Measurements from ENCODE around the gene SLAIN1. TPM values are rescaled to one million over a fixed set of nuclear protein-coding genes. Genes with fewer than 3 reads are reported as not detected.

The SLAIN1 gene
- total and polyA plus RNA-seq, 8 donors, result 4.8 to 13.7 (median 9.0) TPM

GRCh38 chr13:77730572-77730971 is 33.1 kb downstream of the SLAIN1 start:
- intact Hi-C loops (cut with DNase I), result no loop called here
- 99 to 100% methylated on average over 1 of the region's 1 CpG for WGBS, 2 donors
- H3K4me1 ChIP-seq, result peaks cover 0 to 7% (median 0%) of the 10 kb centered on the region in 3 donors
- DNase-seq (no peak), ATAC-seq (no peak), FAIRE-seq (no peak)
- no peak overlapping the region for H3K4me3 ChIP-seq
- no peak overlapping the region for H3K27ac ChIP-seq
- H3K9me3 ChIP-seq, result no peaks in the 10 kb centered on the region
- TF ChIP-seq CTCF (IDR thresholded peaks at IDR 0.05), result no peak
- H3K27me3 ChIP-seq, result no peaks in the 10 kb centered on the region
- H3K36me3 ChIP-seq, result peaks cover 0 to 5% (median 0%) of the 10 kb centered on the region in 3 donors

- intact Hi-C loops (cut with DNase I), result no loop called here
- H3K27me3 ChIP-seq, result no peaks in the 10 kb centered on the region
- H3K4me1 ChIP-seq, result peaks cover 0 to 7% (median 0%) of the 10 kb centered on the region in 3 donors
- peaks cover 0 to 5% (median 0%) of the 10 kb centered on the region in 3 donors for H3K36me3 ChIP-seq
- WGBS, 2 donors, result 32 to 39% methylated on average over 2 of the region's 2 CpGs
- TF ChIP-seq CTCF (IDR thresholded peaks at IDR 0.05), result no peak
- ATAC-seq (no peak), FAIRE-seq (no peak), DNase-seq (no peak)
- H3K27ac ChIP-seq, result no peak overlapping the region
- no peak overlapping the region for H3K4me3 ChIP-seq
- no peaks in the 10 kb centered on the region for H3K9me3 ChIP-seq
Measured at GRCh38 chr13:77732287-77732686, 34.8 kb downstream of the SLAIN1 start.

- peaks cover 0 to 7% (median 0%) of the 10 kb centered on the region in 3 donors for H3K4me1 ChIP-seq
- ATAC-seq, result no peak
- H3K36me3 ChIP-seq, result no peaks in the 10 kb centered on the region
- H3K27ac ChIP-seq, result no peak overlapping the region
- intact Hi-C loops (cut with DNase I), result no loop called here
- H3K9me3 ChIP-seq, result no peaks in the 10 kb centered on the region
- DNase-seq, result no peak
- no peak for TF ChIP-seq CTCF (IDR thresholded peaks at IDR 0.05)
- 47 to 51% methylated on average over 1 of the region's 1 CpG for WGBS, 2 donors
- no peaks in the 10 kb centered on the region for H3K27me3 ChIP-seq
- no peak for FAIRE-seq
- H3K4me3 ChIP-seq, result no peak overlapping the region
Measured at GRCh38 chr13:77733674-77734073, 36.2 kb downstream of the SLAIN1 start.

GRCh38 chr13:77737583-77738200 is 40.2 kb downstream of the SLAIN1 start:
- no peak for FAIRE-seq
- no peak overlapping the region for H3K4me3 ChIP-seq
- intact Hi-C loops (cut with DNase I), result no loop called here
- no peaks in the 10 kb centered on the region for H3K36me3 ChIP-seq
- H3K4me1 ChIP-seq, result no peaks in the 10 kb centered on the region
- ATAC-seq, result no peak
- no peak for DNase-seq
- no peak overlapping the region for H3K27ac ChIP-seq
- TF ChIP-seq CTCF (IDR thresholded peaks at IDR 0.05), result no peak
- H3K27me3 ChIP-seq, result no peaks in the 10 kb centered on the region
- no peaks in the 10 kb centered on the region for H3K9me3 ChIP-seq
- 37 to 47% methylated on average over 2 of the region's 2 CpGs for WGBS, 2 donors

- WGBS, 2 donors, result 89 to 92% methylated on average over 7 of the region's 7 CpGs
- intact Hi-C loops (cut with DNase I), result no loop called here
Measured at GRCh38 chr13:77740097-77740735, 42.7 kb downstream of the SLAIN1 start.

More at GRCh38 chr13:77740097-77740735, 42.7 kb downstream of the SLAIN1 start:
- FAIRE-seq, result no peak
- Histone ChIP-seq H3K27me3 (no peaks in the 10 kb centered on the region), H3K27ac (no peak overlapping the region), H3K4me3 (no peak overlapping the region), H3K9me3 (no peaks in the 10 kb centered on the region), H3K4me1 (peaks cover 2 to 3% (median 3%) of the 10 kb centered on the region in 3 donors), H3K36me3 (peaks cover 0 to 4% (median 0%) of the 10 kb centered on the region in 3 donors)
- ATAC-seq, result no peak
- no peak for DNase-seq
- no peak for TF ChIP-seq CTCF (IDR thresholded peaks at IDR 0.05)
